ENCODE measurements around the gene FARS2. TPM values are rescaled to one million over a fixed set of nuclear protein-coding genes. Genes with fewer than 3 reads are reported as not detected.

Gene FARS2
- polyA plus RNA-seq, 1 of the 3 experiments (the other 2 are of a cell fraction) = 12.5 TPM

GRCh38 chr6:5624256-5624655, 362.9 kb downstream of the FARS2 start:
- DNase-seq = no peak
- no peak overlapping the region for H3K9ac ChIP-seq
- H3K79me2 ChIP-seq (ENCODE audit: insufficient read depth) = no peaks in the 10 kb centered on the region
- no peak overlapping the region for H3K4me3 ChIP-seq (ENCODE audit: low read depth in 2 of 2, low read length in 1 of 2)
- H3K9me3 ChIP-seq = no peaks in the 10 kb centered on the region
- no peaks in the 10 kb centered on the region for H3K4me1 ChIP-seq (ENCODE audit: control insufficient read depth in 1 of 2, insufficient read depth in 2 of 2, low read depth in 1 of 2, low read length in 1 of 2)
- H3K9me2 ChIP-seq = no peaks in the 10 kb centered on the region
- CTCF ChIA-PET = interaction anchor here (1.0 kb wide), 1 partner anchor 153 kb away, joined by 3 read pairs; no protein-coding TSS in a partner anchor
- H4K20me1 ChIP-seq (ENCODE audit: insufficient read depth) = no peaks in the 10 kb centered on the region
- H3K4me2 ChIP-seq = no peak overlapping the region
- TF ChIP-seq USF2 (IDR thresholded peaks at IDR 0.05; ENCODE audit: borderline replicate concordance, low read depth, low read length) (no peak), ELF1 (IDR thresholded peaks at IDR 0.05) (no peak), FOSL2 (IDR thresholded peaks at IDR 0.05; ENCODE audit: borderline replicate concordance, low read depth) (no peak), USF1 (IDR thresholded peaks at IDR 0.05; ENCODE audit: borderline replicate concordance, low read depth) (no peak), EP300 (IDR thresholded peaks at IDR 0.05; ENCODE audit: borderline replicate concordance in 1 of 2, low read depth in 1 of 2, low read length in 1 of 2) (no peak), MXI1 (IDR thresholded peaks at IDR 0.05; ENCODE audit: low read depth, low read length) (no peak), YY1 (IDR thresholded peaks at IDR 0.05; ENCODE audit: low read depth) (no peak), IRF3 (IDR thresholded peaks at IDR 0.05; ENCODE audit: low read depth, low read length) (no peak), TEAD4 (IDR thresholded peaks at IDR 0.05; ENCODE audit: borderline replicate concordance, insufficient read depth) (no peak), MAX (IDR thresholded peaks at IDR 0.05; ENCODE audit: low read depth) (no peak), SIN3A (IDR thresholded peaks at IDR 0.05; ENCODE audit: borderline replicate concordance, low read depth, low read length) (no peak)
- H3K36me3 ChIP-seq (replicated peaks in 1 of 2; ENCODE audit: control insufficient read depth in 1 of 2, insufficient read depth in 2 of 2, low read length in 1 of 2) = no peaks in the 10 kb centered on the region
- no peaks in the 10 kb centered on the region for H3F3A ChIP-seq (replicated peaks; ENCODE audit: insufficient read depth)
- no peak overlapping the region for H2AFZ ChIP-seq (ENCODE audit: low read depth)
- no peaks in the 10 kb centered on the region for H3K27me3 ChIP-seq (ENCODE audit: insufficient read depth)
- WGBS (ENCODE audit: low lambda C conversion rate) = 84% methylated on average over 6 of the region's 6 CpGs
- H3K27ac ChIP-seq (ENCODE audit: low read depth in 2 of 2, low read length in 1 of 2) = no peak overlapping the region
- POLR2A ChIA-PET = no interaction called here

GRCh38 chr6:5626727-5627426, 365.6 kb downstream of the FARS2 start:
- Histone ChIP-seq H3K9ac (no peak overlapping the region), H3F3A (replicated peaks; ENCODE audit: insufficient read depth) (no peaks in the 10 kb centered on the region), H3K9me3 (no peaks in the 10 kb centered on the region), H3K79me2 (ENCODE audit: insufficient read depth) (no peaks in the 10 kb centered on the region), H3K27ac (ENCODE audit: low read depth in 2 of 2, low read length in 1 of 2) (no peak overlapping the region), H3K36me3 (replicated peaks in 1 of 2; ENCODE audit: control insufficient read depth in 1 of 2, insufficient read depth in 2 of 2, low read length in 1 of 2) (no peaks in the 10 kb centered on the region), H2AFZ (ENCODE audit: low read depth) (no peak overlapping the region), H3K27me3 (ENCODE audit: insufficient read depth) (no peaks in the 10 kb centered on the region), H3K4me2 (no peak overlapping the region), H3K9me2 (no peaks in the 10 kb centered on the region), H4K20me1 (ENCODE audit: insufficient read depth) (no peaks in the 10 kb centered on the region), H3K4me1 (ENCODE audit: control insufficient read depth in 1 of 2, insufficient read depth in 2 of 2, low read depth in 1 of 2, low read length in 1 of 2) (no peaks in the 10 kb centered on the region), H3K4me3 (ENCODE audit: low read depth in 2 of 2, low read length in 1 of 2) (no peak overlapping the region)
- POLR2A ChIA-PET = no interaction called here
- 94% methylated on average over 7 of the region's 7 CpGs for WGBS (ENCODE audit: low lambda C conversion rate)
- CTCF ChIA-PET = no interaction called here
- no peak for DNase-seq
- no peak for TF ChIP-seq ELF1 (IDR thresholded peaks at IDR 0.05)
- no peak for TF ChIP-seq RAD21 (IDR thresholded peaks at IDR 0.05; ENCODE audit: low read length)
- no peak for TF ChIP-seq RFX5 (IDR thresholded peaks at IDR 0.05; ENCODE audit: low read length)
- no peak for TF ChIP-seq POLR2AphosphoS5 (IDR thresholded peaks at IDR 0.05; ENCODE audit: low read depth, low read length)
- no peak for TF ChIP-seq SIN3A (IDR thresholded peaks at IDR 0.05; ENCODE audit: borderline replicate concordance, low read depth, low read length)
- no peak for TF ChIP-seq JUND (IDR thresholded peaks at IDR 0.05)
- TF ChIP-seq FOXJ3 (CRISPR knock-in tag; IDR thresholded peaks at IDR 0.05) = no peak
- no peak for TF ChIP-seq USF2 (IDR thresholded peaks at IDR 0.05; ENCODE audit: borderline replicate concordance, low read depth, low read length)
- TF ChIP-seq FOSL2 (IDR thresholded peaks at IDR 0.05; ENCODE audit: borderline replicate concordance, low read depth) = no peak
- no peak for TF ChIP-seq FOXM1 (IDR thresholded peaks at IDR 0.05; ENCODE audit: low read depth)
- no peak for TF ChIP-seq NRF1 (IDR thresholded peaks at IDR 0.05; ENCODE audit: low read depth, low read length)
- TF ChIP-seq TEAD4 (IDR thresholded peaks at IDR 0.05; ENCODE audit: borderline replicate concordance, insufficient read depth) = no peak
- TF ChIP-seq IRF3 (IDR thresholded peaks at IDR 0.05; ENCODE audit: low read depth, low read length) = no peak
- no peak for TF ChIP-seq ZBTB33 (IDR thresholded peaks at IDR 0.05; ENCODE audit: borderline replicate concordance, low read depth)
